ENCODE data around the gene SHMT2.

SHMT2 gene

GRCh38 chr12:57243521-57244311 is 14.2 kb downstream of the SHMT2 start:
- DNase-seq = peak; percentile 90
- H3K27me3 ChIP-seq (ENCODE audit: insufficient read depth, low read depth, severe bottlenecking) = peaks cover 14% of the 10 kb centered on the region
- H3K27ac ChIP-seq = peak overlapping the region; percentile 48

DNA sequence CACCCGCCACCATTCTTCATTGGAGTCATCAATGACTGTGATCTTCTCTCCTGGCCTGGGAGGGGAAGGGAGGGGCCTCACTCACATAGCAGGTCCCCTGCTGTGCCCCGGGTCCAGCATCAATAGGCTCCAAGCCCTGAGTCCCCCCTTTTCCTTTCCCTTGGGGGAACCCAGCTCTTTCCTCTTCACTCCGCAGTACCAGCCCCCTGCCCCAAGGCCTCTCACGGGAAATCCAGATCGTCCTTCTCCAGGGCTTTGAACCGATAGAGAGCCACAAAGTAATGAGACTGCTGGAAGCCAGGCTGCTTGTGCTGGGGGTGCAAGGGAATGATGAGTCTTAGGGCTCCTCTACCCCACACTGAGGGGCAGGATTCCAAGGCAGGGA is 14.8 kb downstream of the SHMT2 start:
- Histone ChIP-seq H3K9me3 (ENCODE audit: severe bottlenecking) (no peaks in the 10 kb centered on the region), H3K27ac (peak overlapping the region; percentile 48), H3K27me3 (ENCODE audit: insufficient read depth, low read depth, severe bottlenecking) (peaks cover 14% of the 10 kb centered on the region), H3K36me3 (no peaks in the 10 kb centered on the region), H3K4me3 (ENCODE audit: low read depth, low read length) (no peak overlapping the region)
- TF ChIP-seq, protein P1, sequence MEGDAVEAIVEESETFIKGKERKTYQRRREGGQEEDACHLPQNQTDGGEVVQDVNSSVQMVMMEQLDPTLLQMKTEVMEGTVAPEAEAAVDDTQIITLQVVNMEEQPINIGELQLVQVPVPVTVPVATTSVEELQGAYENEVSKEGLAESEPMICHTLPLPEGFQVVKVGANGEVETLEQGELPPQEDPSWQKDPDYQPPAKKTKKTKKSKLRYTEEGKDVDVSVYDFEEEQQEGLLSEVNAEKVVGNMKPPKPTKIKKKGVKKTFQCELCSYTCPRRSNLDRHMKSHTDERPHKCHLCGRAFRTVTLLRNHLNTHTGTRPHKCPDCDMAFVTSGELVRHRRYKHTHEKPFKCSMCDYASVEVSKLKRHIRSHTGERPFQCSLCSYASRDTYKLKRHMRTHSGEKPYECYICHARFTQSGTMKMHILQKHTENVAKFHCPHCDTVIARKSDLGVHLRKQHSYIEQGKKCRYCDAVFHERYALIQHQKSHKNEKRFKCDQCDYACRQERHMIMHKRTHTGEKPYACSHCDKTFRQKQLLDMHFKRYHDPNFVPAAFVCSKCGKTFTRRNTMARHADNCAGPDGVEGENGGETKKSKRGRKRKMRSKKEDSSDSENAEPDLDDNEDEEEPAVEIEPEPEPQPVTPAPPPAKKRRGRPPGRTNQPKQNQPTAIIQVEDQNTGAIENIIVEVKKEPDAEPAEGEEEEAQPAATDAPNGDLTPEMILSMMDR (IDR thresholded peaks at IDR 0.05; ENCODE audit: low read depth, low read length) = no peak
- no peak for DNase-seq

More at GRCh38 chr12:57243521-57244311, 14.2 kb downstream of the SHMT2 start:
- Histone ChIP-seq H3K9me3 (ENCODE audit: severe bottlenecking) (no peaks in the 10 kb centered on the region), H3K4me3 (ENCODE audit: low read depth, low read length) (peak overlapping the region; percentile 45), H3K36me3 (no peaks in the 10 kb centered on the region)
- TF ChIP-seq, protein P1 (IDR thresholded peaks at IDR 0.05; ENCODE audit: low read depth, low read length) = peak; percentile 71

GRCh38 chr12:57247041-57247440 is 17.5 kb downstream of the SHMT2 start:
- no peak overlapping the region for H3K27ac ChIP-seq
- H3K36me3 ChIP-seq = no peaks in the 10 kb centered on the region
- peaks cover 5% of the 10 kb centered on the region for H3K27me3 ChIP-seq (ENCODE audit: insufficient read depth, low read depth, severe bottlenecking)
- TF ChIP-seq, protein P1 (IDR thresholded peaks at IDR 0.05; ENCODE audit: low read depth, low read length) = no peak
- no peaks in the 10 kb centered on the region for H3K9me3 ChIP-seq (ENCODE audit: severe bottlenecking)
- DNase-seq = no peak
- no peak overlapping the region for H3K4me3 ChIP-seq (ENCODE audit: low read depth, low read length)

- no peaks in the 10 kb centered on the region for H3K9me3 ChIP-seq (ENCODE audit: severe bottlenecking)
- H3K4me3 ChIP-seq (ENCODE audit: low read depth, low read length) = no peak overlapping the region
- TF ChIP-seq, protein P1 (IDR thresholded peaks at IDR 0.05; ENCODE audit: low read depth, low read length) = no peak
- no peak overlapping the region for H3K27ac ChIP-seq
- no peaks in the 10 kb centered on the region for H3K27me3 ChIP-seq (ENCODE audit: insufficient read depth, low read depth, severe bottlenecking)
- no peaks in the 10 kb centered on the region for H3K36me3 ChIP-seq
- DNase-seq = no peak
Measured at GRCh38 chr12:57248934-57249742, 19.6 kb downstream of the SHMT2 start.

DNA sequence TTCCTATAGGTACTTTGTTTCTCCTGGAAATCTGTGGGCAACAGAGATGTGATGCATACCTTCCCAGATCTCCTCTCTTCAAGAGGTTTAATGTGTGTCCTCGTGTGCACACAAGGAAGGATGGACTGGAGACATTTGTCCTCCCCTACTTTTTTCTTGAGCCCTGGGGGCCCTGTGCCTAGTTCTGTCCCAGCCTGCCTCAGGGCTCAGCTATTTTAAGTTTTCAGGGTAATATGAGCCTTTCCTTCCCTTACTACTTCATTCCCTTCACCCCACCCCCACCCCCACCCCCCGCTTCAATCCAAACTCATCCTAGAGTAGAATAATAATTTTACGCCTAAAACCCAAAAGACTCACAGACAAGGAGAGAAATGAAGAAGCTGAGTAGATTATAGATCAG is 21.0 kb downstream of the SHMT2 start:
- Histone ChIP-seq H3K9me3 (ENCODE audit: severe bottlenecking) (no peaks in the 10 kb centered on the region), H3K27me3 (ENCODE audit: insufficient read depth, low read depth, severe bottlenecking) (no peaks in the 10 kb centered on the region), H3K4me3 (ENCODE audit: low read depth, low read length) (no peak overlapping the region), H3K36me3 (no peaks in the 10 kb centered on the region; the same call in 1 of the 2 replicates), H3K27ac (no peak overlapping the region)
- no peak for DNase-seq
- TF ChIP-seq, protein P1 (IDR thresholded peaks at IDR 0.05; ENCODE audit: low read depth, low read length) = no peak
